Upper lobe of right lung (tissue), 1 donor: ENCODE data around the gene AGXT2. TPM values are rescaled to one million over a fixed set of nuclear protein-coding genes. Genes with fewer than 3 reads are reported as not detected.

Source experiments
- ATAC-seq: fragments of 200-7000 bp; cut with Tn5 transposase; one replicate; pipeline ENCODE4 v1.9.1; 2020; ENCODE audit warnings: mild to moderate bottlenecking, moderate library complexity
- DNase-seq: peaks from one replicate; pipeline ENCODE4 v3.0.0-alpha.2; 2020
- H3K27ac ChIP-seq: fragments of 200-600 bp; one replicate; pipeline ENCODE4 v1.8.0; 2022
- H3K27me3 ChIP-seq: fragments of 200-600 bp; one replicate; pipeline ENCODE4 v1.8.0; 2022; ENCODE audit warnings: mild to moderate bottlenecking
- H3K36me3 ChIP-seq: fragments of 200-600 bp; one replicate; pipeline ENCODE4 v1.8.0; 2022
- H3K4me1 ChIP-seq: fragments of 200-600 bp; one replicate; pipeline ENCODE4 v1.8.0; 2022
- H3K4me3 ChIP-seq: fragments of 200-600 bp; one replicate; pipeline ENCODE4 v1.8.0; 2022; ENCODE audit warnings: mild to moderate bottlenecking
- H3K9me3 ChIP-seq: fragments of 200-600 bp; one replicate; pipeline ENCODE4 v1.8.0; 2022
- CTCF ChIP-seq: fragments of 200-600 bp; IDR thresholded peaks from one replicate; pipeline ENCODE4 v1.8.0; 2022; ENCODE audit warnings: antibody characterized with exemption
- intact Hi-C: fragments of 100-400 bp; cut with DNase I; formaldehyde crosslinking; loops from one replicate; pipeline ENCODE4 v1.11.0; 2022
- total RNA-seq: library from RNA; stranded (reverse); fragmentation: NEBNext Ultra II Directional; extraction: Animal tissue kit (Norgen Biotek cat#: 25700); gene quantifications from one replicate; pipeline ENCODE4 v1.2.1, GENCODE V29; 2021
- donor health status: DM: no; HTN: yes; CAD: no; lungs with severe emphysema.

Gene AGXT2
- total RNA-seq, 1 donor from 2014 or later = not detected

DNA sequence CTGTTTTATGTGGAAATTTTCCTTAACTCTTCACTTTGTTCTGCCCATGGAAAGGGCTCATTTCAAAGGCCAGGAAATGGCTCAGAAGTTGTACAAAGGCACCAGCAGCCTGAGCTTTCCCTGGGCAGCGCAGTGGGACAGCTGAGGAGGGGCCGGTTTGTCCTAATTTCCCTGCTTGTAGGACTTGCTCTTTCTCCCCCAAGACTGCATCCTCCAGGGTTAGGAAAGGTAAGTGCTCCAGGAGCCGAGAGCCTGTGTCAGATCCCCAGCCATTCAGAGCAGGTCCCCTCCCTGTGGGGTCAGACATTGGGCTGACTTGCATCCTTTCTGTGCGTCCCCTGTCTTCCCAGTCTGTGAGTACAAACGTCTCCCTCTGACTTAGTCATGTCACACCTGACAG, 43.5 kb downstream of the AGXT2 start:
- no peaks in the 10 kb centered on the region for H3K36me3 ChIP-seq
- DNase-seq (no peak), ATAC-seq (no peak)
- no peak overlapping the region for H3K4me3 ChIP-seq
- H3K9me3 ChIP-seq = no peaks in the 10 kb centered on the region
- no peaks in the 10 kb centered on the region for H3K27me3 ChIP-seq
- no peak for TF ChIP-seq CTCF
- intact Hi-C loops = no loop called here
- H3K4me1 ChIP-seq = no peaks in the 10 kb centered on the region
- H3K27ac ChIP-seq = no peak overlapping the region

- H3K4me1 ChIP-seq = no peaks in the 10 kb centered on the region
- no peak overlapping the region for H3K27ac ChIP-seq
- no peak overlapping the region for H3K4me3 ChIP-seq
- H3K27me3 ChIP-seq = no peaks in the 10 kb centered on the region
- H3K9me3 ChIP-seq = no peaks in the 10 kb centered on the region
- DNase-seq (peak; percentile 66), ATAC-seq (peak; percentile 87)
- TF ChIP-seq CTCF = peak; percentile 87
- intact Hi-C loops = no loop called here
- no peaks in the 10 kb centered on the region for H3K36me3 ChIP-seq
These were observed 44.5 kb downstream of the AGXT2 start for GRCh38 chr5:35003018-35003957.

GRCh38 chr5:35002459-35002858, 45.3 kb downstream of the AGXT2 start:
- no peak overlapping the region for H3K27ac ChIP-seq
- ATAC-seq = no peak
- intact Hi-C loops = no loop called here
- no peak overlapping the region for H3K4me3 ChIP-seq
- no peaks in the 10 kb centered on the region for H3K4me1 ChIP-seq
- DNase-seq = no peak
- TF ChIP-seq CTCF = no peak
- H3K27me3 ChIP-seq = no peaks in the 10 kb centered on the region
- H3K9me3 ChIP-seq = no peaks in the 10 kb centered on the region
- H3K36me3 ChIP-seq = no peaks in the 10 kb centered on the region

GRCh38 chr5:35001842-35002241, 45.9 kb downstream of the AGXT2 start:
- H3K9me3 ChIP-seq = no peaks in the 10 kb centered on the region
- no peaks in the 10 kb centered on the region for H3K27me3 ChIP-seq
- intact Hi-C loops = no loop called here
- H3K4me3 ChIP-seq = no peak overlapping the region
- no peak overlapping the region for H3K27ac ChIP-seq
- H3K36me3 ChIP-seq = no peaks in the 10 kb centered on the region
- no peak for ATAC-seq
- H3K4me1 ChIP-seq = no peaks in the 10 kb centered on the region
- DNase-seq = no peak
- TF ChIP-seq CTCF = no peak

- H3K27ac ChIP-seq = no peak overlapping the region
- H3K36me3 ChIP-seq = no peaks in the 10 kb centered on the region
- no peak for ATAC-seq
- H3K4me1 ChIP-seq = no peaks in the 10 kb centered on the region
- H3K9me3 ChIP-seq = no peaks in the 10 kb centered on the region
- TF ChIP-seq CTCF = no peak
- intact Hi-C loops = no loop called here
- no peak overlapping the region for H3K4me3 ChIP-seq
- H3K27me3 ChIP-seq = no peaks in the 10 kb centered on the region
- DNase-seq = no peak
These were observed 49.5 kb downstream of the AGXT2 start for GRCh38 chr5:34998058-34998789.
